Measurements from ENCODE around the gene ZNF410.

ZNF410 gene

GRCh38 chr14:73976125-73976524 lies 89.5 kb downstream of the ZNF410 start:
- ChIA-PET POLR2A (no interaction called here), CTCF (no interaction called here)
- TF ChIP-seq FOXA1 (IDR thresholded peaks at IDR 0.05): no peak
- no peak for TF ChIP-seq ELF4 (IDR thresholded peaks at IDR 0.05)
- TF ChIP-seq SP1 (IDR thresholded peaks at IDR 0.05): no peak
- TF ChIP-seq, protein P1, sequence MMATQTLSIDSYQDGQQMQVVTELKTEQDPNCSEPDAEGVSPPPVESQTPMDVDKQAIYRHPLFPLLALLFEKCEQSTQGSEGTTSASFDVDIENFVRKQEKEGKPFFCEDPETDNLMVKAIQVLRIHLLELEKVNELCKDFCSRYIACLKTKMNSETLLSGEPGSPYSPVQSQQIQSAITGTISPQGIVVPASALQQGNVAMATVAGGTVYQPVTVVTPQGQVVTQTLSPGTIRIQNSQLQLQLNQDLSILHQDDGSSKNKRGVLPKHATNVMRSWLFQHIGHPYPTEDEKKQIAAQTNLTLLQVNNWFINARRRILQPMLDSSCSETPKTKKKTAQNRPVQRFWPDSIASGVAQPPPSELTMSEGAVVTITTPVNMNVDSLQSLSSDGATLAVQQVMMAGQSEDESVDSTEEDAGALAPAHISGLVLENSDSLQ (IDR thresholded peaks at IDR 0.05): no peak
- TF ChIP-seq FOXM1 (IDR thresholded peaks at IDR 0.05; ENCODE audit: borderline replicate concordance): no peak
- no peak for TF ChIP-seq CTBP1 (IDR thresholded peaks at IDR 0.05; ENCODE audit: borderline replicate concordance)
- no peak for TF ChIP-seq NFRKB (IDR thresholded peaks at IDR 0.05)
- TF ChIP-seq ARNT (IDR thresholded peaks at IDR 0.05): no peak
- TF ChIP-seq LEF1 (IDR thresholded peaks at IDR 0.05; ENCODE audit: borderline replicate concordance): no peak
- no peak for TF ChIP-seq ZNF384 (IDR thresholded peaks at IDR 0.05)
- no peak for TF ChIP-seq BHLHE40 (IDR thresholded peaks at IDR 0.05; ENCODE audit: borderline replicate concordance)
- TF ChIP-seq FOXK2 (IDR thresholded peaks at IDR 0.05): no peak
- TF ChIP-seq HDGF (IDR thresholded peaks at IDR 0.05; ENCODE audit: borderline replicate concordance): no peak
- no peak for TF ChIP-seq L3MBTL2 (conservative IDR thresholded peaks at IDR 0.05)
- no peak for DNase-seq (ENCODE audit: extremely low spot score)

DNA sequence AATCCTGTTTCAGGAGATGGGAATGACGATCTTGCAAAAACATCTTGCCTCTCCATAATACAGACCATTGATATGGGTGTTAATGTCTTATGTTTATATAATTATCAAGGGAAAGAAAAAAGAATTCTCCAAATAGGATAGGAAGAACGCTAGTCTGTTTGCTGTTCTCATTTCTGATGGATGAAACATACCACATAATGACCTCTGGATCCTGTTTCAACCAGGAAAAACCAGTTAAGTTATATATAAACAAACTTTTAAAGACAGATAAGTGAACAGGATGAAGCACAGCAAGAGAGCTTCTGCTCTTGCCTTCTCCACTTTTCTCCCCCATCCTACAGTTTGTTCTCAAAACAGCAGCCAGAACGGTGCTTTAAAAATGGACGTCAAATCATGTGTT lies 91.2 kb downstream of the ZNF410 start:
- ChIA-PET CTCF (interaction anchor here (0.6 kb wide), 1 partner anchor 19 kb away, joined by 5 read pairs; no protein-coding TSS in a partner anchor), POLR2A (no interaction called here)
- TF ChIP-seq FOXA1 (IDR thresholded peaks at IDR 0.05) (no peak), FOXM1 (IDR thresholded peaks at IDR 0.05; ENCODE audit: borderline replicate concordance) (no peak)
- TF ChIP-seq, protein P1 (IDR thresholded peaks at IDR 0.05): no peak
- DNase-seq (ENCODE audit: extremely low spot score): no peak
